Endothelial cell of umbilical vein (primary cell): ENCODE measurements around the gene CENPK. TPM values are rescaled to one million over a fixed set of nuclear protein-coding genes. Genes with fewer than 3 reads are reported as not detected.

Experiments
- BruUV-seq: library from RNA; stranded (reverse); fragments of 400-500 nt; replicated peaks from 2 replicates; lab custom pipeline; 2021; lab: Mats Ljungman, UMichigan
- CTCF ChIA-PET: fragments of 300-600, 350-600 bp; sonication (Branson Sonifier 250); formaldehyde crosslinking; loops from one replicate; lab custom pipeline; 2021; ENCODE audit warnings: antibody characterized with exemption, inconsistent platforms; lab: Charles Lee
- POLR2A ChIA-PET: fragments of 300-600, 350-600 bp; sonication (Branson Sonifier 250); formaldehyde crosslinking; loops from one replicate; lab custom pipeline; 2021; ENCODE audit warnings: antibody characterized with exemption, inconsistent platforms; lab: Charles Lee
- DNase-seq: peaks from one replicate; pipeline ENCODE4 v3.0.0-alpha.2; 2011; ENCODE audit warnings: low read depth, low spot score
- FAIRE-seq: peaks from 2 replicates; lab custom pipeline; 2011; peaks lifted over from hg19 to GRCh38; lab: Jason Lieb, UNC
- H2AFZ ChIP-seq: 2 replicates; pipeline ENCODE4 v1.6.0; 2012; ENCODE audit warnings: low read depth, low read length, control low read depth, inconsistent platforms
- H3K27ac ChIP-seq: 2 replicates; pipeline ENCODE4 v1.5.1; 2011; ENCODE audit warnings: low read depth, mild to moderate bottlenecking, control low read depth, low read length, moderate library complexity; ENCODE audit not compliant: insufficient read depth
- H3K27me3 ChIP-seq, 2 experiments: 2 replicates each; pipeline versions ENCODE4 v1.6.0 to v1.6.1; 2011; ENCODE audit warnings: low read length in 2 of 2, mixed read lengths in 1 of 2; ENCODE audit not compliant: control insufficient read depth in 2 of 2, insufficient read depth in 2 of 2
- H3K36me3 ChIP-seq, 2 experiments: 2 replicates in 1 of 2; 3 replicates in 1 of 2; pipeline ENCODE4 v1.5.1; 2011; ENCODE audit warnings: low read length in 2 of 2, mild to moderate bottlenecking in 1 of 2, moderate library complexity in 1 of 2; ENCODE audit not compliant: control insufficient read depth in 2 of 2, insufficient read depth in 2 of 2; ENCODE audit errors: extremely low read depth in 1 of 2
- H3K4me1 ChIP-seq: 3 replicates; pipeline ENCODE4 v1.5.1; 2011; ENCODE audit warnings: mild to moderate bottlenecking, low read length; ENCODE audit not compliant: control insufficient read depth, insufficient read depth; ENCODE audit errors: extremely low read depth
- H3K4me2 ChIP-seq: 2 replicates; pipeline ENCODE4 v1.6.1; 2011; ENCODE audit warnings: low read length, control low read depth, mixed read lengths; ENCODE audit not compliant: insufficient read depth
- H3K4me3 ChIP-seq, 3 experiments: fragments of 200-600 bp in 1 of 3; sonication (generic), shearing (Covaris generic) in 1 of 3; replicated peaks in 1 of 3; 2 replicates each; pipeline ENCODE4 v1.5.1; 2011 to 2016; ENCODE audit warnings: control low read depth in 3 of 3, low read length in 3 of 3, mild to moderate bottlenecking in 2 of 3, inconsistent platforms in 1 of 3, low read depth in 1 of 3, moderate library complexity in 1 of 3; ENCODE audit not compliant: insufficient read depth in 1 of 3
- H3K79me2 ChIP-seq: 2 replicates; pipeline ENCODE4 v1.6.0; 2012; ENCODE audit warnings: low read length, inconsistent platforms; ENCODE audit not compliant: control insufficient read depth, insufficient read depth
- H3K9ac ChIP-seq: replicated peaks from 2 replicates; pipeline ENCODE3; 2011; ENCODE audit warnings: low read length, control low read depth; ENCODE audit not compliant: insufficient read depth; ENCODE audit errors: extremely low read depth
- H3K9me1 ChIP-seq: replicated peaks from 3 replicates; pipeline ENCODE4 v1.6.0; 2011; ENCODE audit warnings: mild to moderate bottlenecking, low read length; ENCODE audit not compliant: control insufficient read depth, insufficient read depth; ENCODE audit errors: extremely low read depth
- H3K9me3 ChIP-seq: replicated peaks from 2 replicates; pipeline ENCODE4 v1.5.1; 2012; ENCODE audit warnings: low read length, inconsistent platforms; ENCODE audit not compliant: control insufficient read depth, insufficient read depth
- H4K20me1 ChIP-seq: replicated peaks from 2 replicates; pipeline ENCODE3; 2011; ENCODE audit warnings: mild to moderate bottlenecking, low read length; ENCODE audit not compliant: control insufficient read depth, insufficient read depth; ENCODE audit errors: extremely low read depth
- CTCF ChIP-seq, 2 donors: IDR thresholded peaks; 1 replicate in 1 of 2; 2 replicates in 1 of 2; pipeline ENCODE4 v1.5.1; 2011; ENCODE audit warnings: low read length in 2 of 2, mild to moderate bottlenecking in 2 of 2, moderate library complexity in 2 of 2, control low read depth in 1 of 2, inconsistent platforms in 1 of 2, low read depth in 1 of 2; ENCODE audit not compliant: insufficient read depth in 1 of 2; ENCODE audit errors: extremely low read depth in 1 of 2
- EZH2 ChIP-seq: IDR thresholded peaks from 2 replicates; pipeline ENCODE4 v1.6.1; 2012; ENCODE audit warnings: borderline replicate concordance, low read depth, mild to moderate bottlenecking, moderate library complexity, low read length, inconsistent platforms; ENCODE audit not compliant: severe bottlenecking
- FOS ChIP-seq: IDR thresholded peaks from 2 replicates; pipeline ENCODE4 v1.6.1; 2011; ENCODE audit warnings: mild to moderate bottlenecking, low read length, moderate library complexity, borderline replicate concordance; ENCODE audit not compliant: insufficient read depth
- GATA2 ChIP-seq: IDR thresholded peaks from 2 replicates; pipeline ENCODE4 v1.7.0; 2011; ENCODE audit warnings: low read depth, mild to moderate bottlenecking, moderate library complexity, mixed read lengths, low read length; ENCODE audit not compliant: insufficient read length, insufficient read depth
- JUN ChIP-seq: IDR thresholded peaks from 2 replicates; pipeline ENCODE4 v1.6.1; 2011; ENCODE audit warnings: borderline replicate concordance, low read depth; ENCODE audit not compliant: insufficient read length, insufficient read depth
- MAX ChIP-seq: IDR thresholded peaks from 2 replicates; pipeline ENCODE4 v1.6.1; 2011; ENCODE audit not compliant: insufficient read depth, insufficient read length
- MYC ChIP-seq: IDR thresholded peaks from one replicate; pipeline ENCODE4 v1.6.1; 2011; ENCODE audit warnings: mild to moderate bottlenecking, low read depth, low read length
- POLR2A ChIP-seq: IDR thresholded peaks from 2 replicates; pipeline ENCODE4 v1.6.1; 2012; ENCODE audit warnings: low read depth, mild to moderate bottlenecking, control low read depth, low read length
- POLR2AphosphoS5 ChIP-seq: IDR thresholded peaks from 2 replicates; pipeline ENCODE4 v1.6.1; 2012; ENCODE audit warnings: low read depth, mild to moderate bottlenecking, control low read depth, low read length, moderate library complexity; ENCODE audit not compliant: insufficient read depth
- dilution Hi-C: fragments of 300-500 bp; cut with MboI; formaldehyde crosslinking; loops from one replicate; pipeline ENCODE4 v1.15.0; 2019; ENCODE audit warnings: low sequenced_read_pairs; ENCODE audit not compliant: extremely low pct_ligation_motif_present
- intact Hi-C: fragments of 100-400 bp; cut with micrococcal nuclease; formaldehyde crosslinking; loops from one replicate; pipeline ENCODE4 v1.10.0; 2022
- polyA plus RNA-seq, 4 experiments: library from polyadenylated mRNA; depleted of rRNA in 3 of 4; stranded (reverse) in 3 of 4; unstranded in 1 of 4; fragments of >200 nt; gene quantifications; 2 replicates each; pipeline versions ENCODE4 v1.2.1 to v1.2.3, GENCODE V29; 2011 to 2012; ENCODE audit warnings: missing spikeins in 1 of 4
- total RNA-seq: library from RNA; stranded (reverse); gene quantifications from 2 replicates; pipeline ENCODE4 v1.2.3, GENCODE V29; 2021

CENPK gene
- total and polyA plus RNA-seq, 2 donors (not counting 3 experiments of a cell fraction or from before 2014, with no cell fraction given): 8.0 to 50.7 TPM

- H3K4me1 ChIP-seq: no peaks in the 10 kb centered on the region
- BruUV-seq: no TSS peak
- no peaks in the 10 kb centered on the region for H4K20me1 ChIP-seq
- no peak for FAIRE-seq
- H3K27me3 ChIP-seq: no peaks in the 10 kb centered on the region
- no peak overlapping the region for H3K27ac ChIP-seq
- no peak overlapping the region for H2AFZ ChIP-seq
- no peak overlapping the region for H3K4me2 ChIP-seq
- H3K9me3 ChIP-seq: no peaks in the 10 kb centered on the region
- no peak overlapping the region for H3K4me3 ChIP-seq
- no peak overlapping the region for H3K9ac ChIP-seq
- peaks cover 2% of the 10 kb centered on the region for H3K79me2 ChIP-seq
- TF ChIP-seq GATA2 (no peak), MYC (no peak), JUN (no peak), CTCF (IDR thresholded peaks at IDR 0.05; ENCODE audit: extremely low read depth in 1 of 2, insufficient read depth in 1 of 2, low read depth in 1 of 2, low read length in 2 of 2) (no peak), MAX (no peak), POLR2A (no peak), FOS (no peak), EZH2 (no peak), POLR2AphosphoS5 (no peak)
- intact Hi-C loops: no loop called here
- peaks cover 6 to 12% of the 10 kb centered on the region in 2 experiments for H3K36me3 ChIP-seq
- dilution Hi-C loops: no loop called here
- DNase-seq: no peak
- CTCF ChIA-PET: interaction anchor here (1.4 kb wide), 1 partner anchor 23 kb away, joined by 3 read pairs; no protein-coding TSS in a partner anchor
- no peaks in the 10 kb centered on the region for H3K9me1 ChIP-seq
- POLR2A ChIA-PET: no interaction called here
These were observed 49.4 kb upstream of the CENPK start for GRCh38 chr5:65612298-65612907.
